ENCODE measurements around the gene IGFBP4. TPM values are rescaled to one million over a fixed set of nuclear protein-coding genes. Genes with fewer than 3 reads are reported as not detected.

IGFBP4 gene
- total RNA-seq, 1 experiment from 2014 or later, result 35.7 TPM

DNA sequence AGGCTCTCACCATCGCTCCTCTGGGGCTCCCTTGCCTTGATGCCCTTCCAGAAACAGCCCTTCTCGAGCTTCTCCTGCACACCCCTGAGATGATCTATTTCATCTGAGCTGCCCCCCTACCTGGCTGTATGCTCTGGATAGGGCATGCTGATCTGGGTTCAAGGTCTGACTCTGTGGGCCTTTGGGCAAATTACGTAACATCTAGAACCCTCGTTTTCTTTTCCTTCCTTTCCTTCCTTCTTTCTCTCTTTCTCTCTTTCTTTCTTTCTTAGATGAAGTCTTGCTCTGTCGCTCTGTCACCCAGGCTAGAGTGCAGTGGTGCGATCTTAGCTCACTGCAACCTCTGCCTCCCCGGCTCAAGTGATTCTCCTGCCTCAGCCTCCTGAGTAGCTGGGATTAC is 37.9 kb downstream of the IGFBP4 start:
- H3K4me1 Mint-ChIP-seq (ENCODE audit: low read depth, unreplicated experiment), result peaks cover 9% of the 10 kb centered on the region
- intact Hi-C loops (cut with micrococcal nuclease; ENCODE audit: unreplicated experiment), result no loop called here
- CTCF ChIA-PET, result no interaction called here

DNA sequence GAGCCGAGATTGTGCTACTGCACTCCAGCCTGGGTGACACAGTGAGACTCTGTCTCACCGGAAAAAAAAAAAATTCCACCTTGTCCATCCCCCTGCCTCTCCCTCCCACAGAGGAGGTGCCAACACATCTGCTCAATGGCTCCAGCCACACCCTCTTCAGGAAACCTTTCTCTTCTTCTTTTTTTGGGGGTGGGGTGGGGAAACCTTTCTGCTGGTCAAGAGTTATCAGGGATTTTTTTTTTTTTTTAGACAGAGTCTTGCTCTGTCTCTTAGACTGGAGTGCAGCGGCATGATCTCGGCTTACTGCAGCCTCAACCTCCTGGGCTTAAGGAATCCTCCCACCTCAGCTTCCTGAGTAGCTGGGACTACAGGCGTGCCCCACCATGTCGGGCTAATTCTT is 39.5 kb downstream of the IGFBP4 start:
- Mint-ChIP-seq H3K27me3 (ENCODE audit: insufficient read depth, unreplicated experiment) (no peaks in the 10 kb centered on the region), H3K36me3 (ENCODE audit: insufficient read depth, unreplicated experiment) (no peaks in the 10 kb centered on the region), H3K4me1 (ENCODE audit: low read depth, unreplicated experiment) (peaks cover 18% of the 10 kb centered on the region), H3K9me3 (ENCODE audit: unreplicated experiment) (no peaks in the 10 kb centered on the region), H3K27ac (ENCODE audit: unreplicated experiment) (no peak overlapping the region), H3K4me3 (ENCODE audit: unreplicated experiment) (no peak overlapping the region)
- Histone ChIP-seq H3K36me3 (ENCODE audit: control insufficient read depth, insufficient read depth, low read length) (no peaks in the 10 kb centered on the region), H3K4me1 (peaks cover 10% of the 10 kb centered on the region; the same call in 1 of the 2 replicates), H3K27me3 (replicated peaks; ENCODE audit: control insufficient read depth, insufficient read depth, low read length) (no peaks in the 10 kb centered on the region), H3K9me3 (no peaks in the 10 kb centered on the region), H3K4me3 (ENCODE audit: low read depth, low read length) (no peak overlapping the region)
- intact Hi-C loops (cut with micrococcal nuclease; ENCODE audit: unreplicated experiment), result no loop called here
- DNase-seq, result no peak
- BruUV-seq (replicated peaks), result no TSS peak
- TF ChIP-seq, protein P1, sequence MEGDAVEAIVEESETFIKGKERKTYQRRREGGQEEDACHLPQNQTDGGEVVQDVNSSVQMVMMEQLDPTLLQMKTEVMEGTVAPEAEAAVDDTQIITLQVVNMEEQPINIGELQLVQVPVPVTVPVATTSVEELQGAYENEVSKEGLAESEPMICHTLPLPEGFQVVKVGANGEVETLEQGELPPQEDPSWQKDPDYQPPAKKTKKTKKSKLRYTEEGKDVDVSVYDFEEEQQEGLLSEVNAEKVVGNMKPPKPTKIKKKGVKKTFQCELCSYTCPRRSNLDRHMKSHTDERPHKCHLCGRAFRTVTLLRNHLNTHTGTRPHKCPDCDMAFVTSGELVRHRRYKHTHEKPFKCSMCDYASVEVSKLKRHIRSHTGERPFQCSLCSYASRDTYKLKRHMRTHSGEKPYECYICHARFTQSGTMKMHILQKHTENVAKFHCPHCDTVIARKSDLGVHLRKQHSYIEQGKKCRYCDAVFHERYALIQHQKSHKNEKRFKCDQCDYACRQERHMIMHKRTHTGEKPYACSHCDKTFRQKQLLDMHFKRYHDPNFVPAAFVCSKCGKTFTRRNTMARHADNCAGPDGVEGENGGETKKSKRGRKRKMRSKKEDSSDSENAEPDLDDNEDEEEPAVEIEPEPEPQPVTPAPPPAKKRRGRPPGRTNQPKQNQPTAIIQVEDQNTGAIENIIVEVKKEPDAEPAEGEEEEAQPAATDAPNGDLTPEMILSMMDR (IDR thresholded peaks at IDR 0.05; ENCODE audit: insufficient read depth in 1 of 2, low read depth in 1 of 2, low read length in 1 of 2, severe bottlenecking in 1 of 2, unreplicated experiment in 1 of 2), result no peak
- POLR2A ChIA-PET, result no interaction called here
- CTCF ChIA-PET, result no interaction called here

More for the DNA sequence above, 37.9 kb downstream of the IGFBP4 start:
- Histone ChIP-seq H3K4me3 (ENCODE audit: low read depth, low read length) (no peak overlapping the region), H3K36me3 (ENCODE audit: control insufficient read depth, insufficient read depth, low read length) (no peaks in the 10 kb centered on the region), H3K27me3 (replicated peaks; ENCODE audit: control insufficient read depth, insufficient read depth, low read length) (no peaks in the 10 kb centered on the region), H3K9me3 (no peaks in the 10 kb centered on the region), H3K4me1 (peaks cover 10% of the 10 kb centered on the region; the same call in 1 of the 2 replicates)
- BruUV-seq (replicated peaks), result no TSS peak
- Mint-ChIP-seq H3K27ac (ENCODE audit: unreplicated experiment) (no peak overlapping the region), H3K4me3 (ENCODE audit: unreplicated experiment) (no peak overlapping the region), H3K27me3 (ENCODE audit: insufficient read depth, unreplicated experiment) (no peaks in the 10 kb centered on the region), H3K9me3 (ENCODE audit: unreplicated experiment) (no peaks in the 10 kb centered on the region), H3K36me3 (ENCODE audit: insufficient read depth, unreplicated experiment) (no peaks in the 10 kb centered on the region)
- TF ChIP-seq, protein P1 (IDR thresholded peaks at IDR 0.05; ENCODE audit: insufficient read depth in 1 of 2, low read depth in 1 of 2, low read length in 1 of 2, severe bottlenecking in 1 of 2, unreplicated experiment in 1 of 2), result no peak
- DNase-seq, result no peak
- POLR2A ChIA-PET, result interaction anchor here (0.6 kb wide), 1 partner anchor 565 kb away, joined by 5 read pairs; no protein-coding TSS in a partner anchor

- no peak for DNase-seq
- no peaks in the 10 kb centered on the region for H3K9me3 ChIP-seq
- Mint-ChIP-seq H3K4me1 (ENCODE audit: low read depth, unreplicated experiment) (peaks cover 18% of the 10 kb centered on the region), H3K27me3 (ENCODE audit: insufficient read depth, unreplicated experiment) (no peaks in the 10 kb centered on the region), H3K27ac (ENCODE audit: unreplicated experiment) (no peak overlapping the region), H3K4me3 (ENCODE audit: unreplicated experiment) (no peak overlapping the region), H3K9me3 (ENCODE audit: unreplicated experiment) (no peaks in the 10 kb centered on the region), H3K36me3 (ENCODE audit: insufficient read depth, unreplicated experiment) (no peaks in the 10 kb centered on the region)
- intact Hi-C loops (cut with micrococcal nuclease; ENCODE audit: unreplicated experiment), result no loop called here
- BruUV-seq (replicated peaks), result no TSS peak
- ChIA-PET POLR2A (no interaction called here), CTCF (interaction anchor here (0.7 to 1.1 kb wide), 2 partner anchors 50 to 76 kb away, joined by 5 to 9 read pairs; no protein-coding TSS in a partner anchor)
- H3K36me3 ChIP-seq (ENCODE audit: control insufficient read depth, insufficient read depth, low read length), result no peaks in the 10 kb centered on the region
- no peak overlapping the region for H3K4me3 ChIP-seq (ENCODE audit: low read depth, low read length)
- no peaks in the 10 kb centered on the region for H3K27me3 ChIP-seq (replicated peaks; ENCODE audit: control insufficient read depth, insufficient read depth, low read length)
- TF ChIP-seq, protein P1 (IDR thresholded peaks at IDR 0.05; ENCODE audit: insufficient read depth in 1 of 2, low read depth in 1 of 2, low read length in 1 of 2, severe bottlenecking in 1 of 2, unreplicated experiment in 1 of 2), result no peak
- peaks cover 10% of the 10 kb centered on the region; the same call in 1 of the 2 replicates for H3K4me1 ChIP-seq
Observed at GRCh38 chr17:40483679-40484078, 40.4 kb downstream of the IGFBP4 start.
